DOHH2 (cell line): ENCODE measurements around the gene RAP1GDS1.

Source experiments
- EZH2phosphoT487 ChIP-seq: fragments of 200-600 bp; sonication (generic); IDR thresholded peaks from 2 replicates; pipeline ENCODE4 v1.6.1; 2017; ENCODE audit warnings: borderline replicate concordance, mild to moderate bottlenecking, antibody characterized with exemption, low read length, moderate library complexity, mixed read lengths
- TF ChIP-seq, protein P1 (sequence below): fragments of 200-600 bp; sonication (generic); IDR thresholded peaks from one replicate; pipeline ENCODE4 v1.5.1; 2014; ENCODE audit warnings: antibody characterized with exemption, mild to moderate bottlenecking, low read depth, low read length; ENCODE audit not compliant: poor library complexity, severe bottlenecking

GRCh38 chr4:98381306-98381705 lies 120.1 kb downstream of the RAP1GDS1 start:
- TF ChIP-seq, protein P1, sequence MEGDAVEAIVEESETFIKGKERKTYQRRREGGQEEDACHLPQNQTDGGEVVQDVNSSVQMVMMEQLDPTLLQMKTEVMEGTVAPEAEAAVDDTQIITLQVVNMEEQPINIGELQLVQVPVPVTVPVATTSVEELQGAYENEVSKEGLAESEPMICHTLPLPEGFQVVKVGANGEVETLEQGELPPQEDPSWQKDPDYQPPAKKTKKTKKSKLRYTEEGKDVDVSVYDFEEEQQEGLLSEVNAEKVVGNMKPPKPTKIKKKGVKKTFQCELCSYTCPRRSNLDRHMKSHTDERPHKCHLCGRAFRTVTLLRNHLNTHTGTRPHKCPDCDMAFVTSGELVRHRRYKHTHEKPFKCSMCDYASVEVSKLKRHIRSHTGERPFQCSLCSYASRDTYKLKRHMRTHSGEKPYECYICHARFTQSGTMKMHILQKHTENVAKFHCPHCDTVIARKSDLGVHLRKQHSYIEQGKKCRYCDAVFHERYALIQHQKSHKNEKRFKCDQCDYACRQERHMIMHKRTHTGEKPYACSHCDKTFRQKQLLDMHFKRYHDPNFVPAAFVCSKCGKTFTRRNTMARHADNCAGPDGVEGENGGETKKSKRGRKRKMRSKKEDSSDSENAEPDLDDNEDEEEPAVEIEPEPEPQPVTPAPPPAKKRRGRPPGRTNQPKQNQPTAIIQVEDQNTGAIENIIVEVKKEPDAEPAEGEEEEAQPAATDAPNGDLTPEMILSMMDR, result no peak
- no peak for TF ChIP-seq EZH2phosphoT487
